NOMO-1 treated with DMSO at 0.1 percent for 48 hours (cell line): ENCODE results near the gene PPM1L.

Source experiments
- DNase-seq: peaks from one replicate; lab custom pipeline; 2025; ENCODE audit not compliant: unreplicated experiment; lab: John Stamatoyannopoulos, UW

The PPM1L gene

DNA sequence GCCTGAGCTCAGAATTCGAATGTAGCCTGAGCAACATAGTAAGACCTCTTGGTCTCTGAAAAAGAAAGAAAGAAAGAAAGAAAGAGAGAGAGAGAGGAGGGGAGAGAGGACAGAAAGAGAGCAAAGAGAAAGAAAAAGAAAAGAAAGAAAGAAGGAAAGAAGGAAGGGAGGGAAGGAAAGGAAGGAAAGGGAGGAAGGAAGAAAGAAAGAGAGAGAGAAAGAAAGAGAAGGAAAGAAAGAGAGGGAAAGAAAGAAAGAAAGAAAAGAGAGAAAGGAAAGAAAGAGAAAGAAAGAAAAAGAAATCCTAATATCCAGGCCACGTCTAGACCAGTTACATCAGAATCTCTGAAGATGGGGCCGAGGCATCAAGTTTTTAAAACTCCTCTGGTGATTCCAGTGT is 50.7 kb downstream of the PPM1L start:
- no peak for DNase-seq

DNA sequence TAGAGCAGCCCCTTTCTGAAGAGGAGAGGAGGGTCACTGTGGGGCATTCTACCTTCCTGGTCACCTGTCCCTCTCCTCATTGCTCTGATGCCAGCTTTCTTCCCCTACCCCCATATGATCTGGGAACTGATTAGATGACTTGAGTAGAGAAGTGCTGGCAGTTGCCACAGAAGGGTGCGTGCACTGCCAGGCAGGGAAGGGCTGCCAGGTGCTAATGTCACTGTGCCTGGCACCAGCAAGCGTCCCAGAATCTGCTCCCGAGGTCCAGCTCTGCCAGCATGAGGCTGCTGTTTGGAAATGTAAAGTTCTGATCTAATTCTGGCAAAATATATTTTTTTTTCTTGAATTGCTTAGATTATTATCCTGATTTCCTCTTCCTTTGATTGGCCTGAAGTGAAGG is 52.8 kb downstream of the PPM1L start:
- no peak for DNase-seq

DNA sequence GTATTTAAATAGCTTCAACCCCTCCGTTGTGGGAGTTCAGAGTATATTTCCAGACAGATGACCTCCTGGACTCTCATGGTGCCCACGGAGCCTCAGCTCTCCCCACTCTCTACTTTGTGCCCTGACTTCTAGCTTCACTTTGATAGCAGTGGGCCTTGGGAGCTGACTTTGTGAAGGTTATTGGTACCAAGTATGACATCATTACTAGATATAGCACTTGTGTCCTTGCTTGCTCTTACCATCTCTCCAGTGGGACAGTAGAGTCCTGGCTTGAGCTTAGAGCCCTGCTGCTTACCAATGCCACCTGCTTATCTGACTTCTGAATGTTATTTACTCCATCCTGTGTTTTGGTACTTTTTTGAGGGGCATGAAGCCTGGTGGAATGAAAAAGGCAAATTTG is 53.4 kb downstream of the PPM1L start:
- DNase-seq = no peak

DNA sequence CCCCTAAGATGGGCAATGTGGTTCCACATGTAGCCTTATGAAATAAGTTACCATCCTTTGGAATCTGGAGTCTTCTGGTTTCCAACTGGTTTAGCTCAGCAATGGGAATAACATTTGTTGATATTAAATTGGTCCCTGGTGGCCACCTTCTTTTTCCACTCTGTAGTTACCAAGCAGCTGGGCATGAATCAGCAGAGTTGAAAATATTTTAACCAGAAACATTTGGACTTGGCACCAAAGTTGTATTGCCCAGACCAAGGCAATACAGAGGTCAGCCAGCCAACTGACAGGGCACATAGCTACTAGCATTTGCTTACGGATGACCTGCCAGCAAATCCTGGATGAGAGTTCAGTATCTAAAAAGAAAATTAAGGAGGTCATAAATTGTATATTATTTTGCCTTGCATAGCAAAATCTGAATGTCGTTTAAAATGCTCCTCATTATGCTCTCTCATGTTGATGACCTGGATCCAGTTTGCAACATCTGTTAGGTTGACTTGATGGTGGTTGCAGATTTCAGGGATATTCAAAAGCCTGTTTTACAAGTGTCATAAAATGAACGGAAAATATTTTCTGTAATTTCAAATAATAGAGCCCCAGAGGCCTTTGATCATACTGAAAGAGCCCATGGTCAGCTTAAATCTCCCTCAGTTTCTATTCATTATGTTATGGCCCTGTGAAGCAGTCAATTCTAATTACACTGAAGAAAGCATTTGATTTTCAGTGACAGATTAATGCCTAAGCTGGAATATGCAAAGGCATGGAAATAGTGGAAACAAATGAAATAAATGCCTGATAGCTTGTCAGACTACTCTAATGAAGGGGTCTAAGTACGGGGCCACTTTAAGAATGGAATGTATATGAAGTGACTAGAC is 54.6 kb downstream of the PPM1L start:
- DNase-seq = no peak

- no peak for DNase-seq
These were observed 55.2 kb downstream of the PPM1L start for GRCh38 chr3:160811237-160811548.

- no peak for DNase-seq
These were observed 56.3 kb downstream of the PPM1L start for GRCh38 chr3:160812304-160812703.

- DNase-seq = no peak
These were observed 59.2 kb downstream of the PPM1L start for GRCh38 chr3:160815280-160815679.

GRCh38 chr3:160820022-160820421 is 64.0 kb downstream of the PPM1L start:
- DNase-seq = no peak

- DNase-seq = no peak
These were observed 64.4 kb downstream of the PPM1L start for GRCh38 chr3:160820430-160820829.

DNA sequence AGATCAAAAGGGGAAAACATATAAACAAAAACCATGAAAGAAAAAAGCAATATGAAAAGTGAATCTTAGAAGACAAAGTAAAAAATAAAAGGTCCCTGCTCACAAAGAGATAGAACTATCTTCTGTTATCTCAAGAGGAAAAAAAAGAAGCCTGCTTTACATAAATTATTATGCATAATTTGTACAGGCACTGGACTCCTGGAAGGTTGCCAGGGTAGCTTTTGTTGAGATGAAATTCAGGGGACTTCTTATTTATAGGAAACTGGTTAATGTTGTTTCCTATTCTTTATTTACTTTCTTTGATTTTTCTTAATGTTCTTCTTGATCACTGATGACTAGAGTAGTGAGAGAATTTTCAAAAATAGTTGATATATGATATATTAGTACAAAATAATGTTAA is 66.9 kb downstream of the PPM1L start:
- DNase-seq = no peak

GRCh38 chr3:160825311-160825800 is 69.3 kb downstream of the PPM1L start:
- no peak for DNase-seq

DNA sequence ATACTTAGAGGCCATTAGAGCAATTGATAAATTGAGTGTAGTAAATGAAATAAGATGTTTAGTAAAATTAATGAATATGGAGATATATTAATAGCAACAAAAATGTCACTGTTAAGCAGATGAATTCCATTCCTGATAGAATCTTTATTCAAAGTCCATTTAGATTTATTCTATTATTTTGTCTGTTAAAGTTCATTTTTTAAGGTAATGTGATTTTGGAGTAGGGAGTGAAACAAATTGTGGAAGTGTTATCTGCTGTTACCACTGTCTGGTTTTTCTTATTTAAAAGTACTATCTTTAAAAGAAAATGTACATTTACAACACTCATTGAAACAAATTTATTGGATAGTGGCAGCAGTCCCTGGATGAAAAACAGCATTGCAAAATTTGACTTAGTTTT is 70.4 kb downstream of the PPM1L start:
- no peak for DNase-seq

DNA sequence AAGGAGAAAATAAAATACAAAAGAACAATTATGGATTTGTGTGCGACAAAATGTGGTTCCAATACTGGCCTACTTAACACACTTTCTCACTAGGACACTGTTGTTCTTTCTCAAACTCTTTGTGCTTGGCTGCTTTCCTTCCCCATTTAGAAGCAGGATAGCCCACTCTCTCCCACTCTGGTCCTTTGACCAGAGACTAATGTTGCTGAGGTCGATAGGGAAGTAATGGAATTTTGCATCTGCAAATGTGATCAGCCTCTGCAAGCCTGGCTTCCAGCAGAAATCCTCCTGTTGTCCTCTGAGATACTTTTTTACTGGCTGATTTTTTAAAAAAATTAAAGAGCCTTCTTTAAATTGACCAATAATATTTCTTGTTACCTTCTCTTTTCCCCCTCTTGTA is 71.0 kb downstream of the PPM1L start:
- no peak for DNase-seq

GRCh38 chr3:160827516-160827915 is 71.5 kb downstream of the PPM1L start:
- DNase-seq = no peak

DNA sequence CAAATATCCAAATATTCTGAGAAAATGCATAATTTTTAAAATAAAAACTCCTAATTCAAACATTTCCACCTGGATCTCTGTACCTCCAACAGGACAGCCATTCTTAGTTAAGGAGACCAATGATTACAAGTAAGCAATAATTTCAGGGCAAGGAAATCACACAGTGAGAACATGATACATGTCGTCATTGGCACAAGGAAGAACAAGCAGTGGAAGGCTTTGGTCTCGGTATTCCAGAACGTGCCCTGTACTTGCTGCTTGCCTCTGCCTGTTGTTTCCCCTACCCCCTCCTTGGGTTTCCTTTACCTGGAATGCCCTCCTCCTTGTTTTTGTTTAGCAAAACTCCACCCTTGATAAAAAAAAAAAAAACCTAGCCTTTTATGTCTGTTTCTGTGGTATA is 72.8 kb downstream of the PPM1L start:
- no peak for DNase-seq

DNA sequence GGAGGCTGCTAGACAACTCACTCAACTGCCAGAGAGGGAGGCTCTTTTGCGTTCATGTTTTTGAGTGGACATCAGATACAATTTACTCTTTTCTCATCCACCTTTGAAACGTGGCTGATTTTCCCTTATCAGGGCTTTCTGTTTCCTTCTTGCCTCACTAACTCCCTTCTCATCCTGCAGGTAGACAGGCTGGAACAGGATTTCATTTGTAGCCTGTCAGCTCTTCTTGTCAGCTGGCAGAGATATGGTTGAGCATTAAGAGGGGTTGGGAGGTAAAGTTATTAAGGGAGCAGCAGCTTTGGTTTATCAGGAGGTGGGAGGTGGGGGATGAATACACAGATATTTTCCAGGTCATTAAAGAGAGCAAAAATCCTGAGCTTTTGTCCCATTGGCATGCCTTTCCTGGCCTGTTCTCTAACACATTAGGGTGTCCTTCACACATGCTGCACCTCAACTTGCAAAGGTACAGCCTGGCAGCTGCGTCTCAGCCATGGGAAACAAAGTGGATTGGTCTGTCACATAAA is 73.5 kb downstream of the PPM1L start:
- no peak for DNase-seq

DNA sequence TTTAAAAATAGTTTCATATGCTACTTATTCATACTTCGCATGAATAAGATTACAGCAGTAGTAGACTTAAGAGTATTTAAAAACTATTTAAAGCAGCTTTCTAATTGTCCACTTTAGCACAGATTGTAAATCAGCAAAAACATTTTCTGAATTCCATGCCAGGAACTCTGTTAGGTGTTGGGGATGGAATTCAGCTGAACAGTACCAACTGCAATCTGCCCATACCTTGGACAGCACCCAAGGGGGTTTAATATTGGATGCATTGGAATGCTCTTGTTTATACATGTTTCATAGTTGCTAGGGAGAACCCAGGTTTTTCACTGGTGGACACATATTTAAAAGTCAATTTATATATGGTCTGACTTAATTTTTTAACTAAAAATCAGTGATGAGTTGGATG is 74.8 kb downstream of the PPM1L start:
- no peak for DNase-seq

GRCh38 chr3:160831401-160831800 is 75.4 kb downstream of the PPM1L start:
- DNase-seq = no peak

- peak; percentile 90 for DNase-seq
These were observed 81.5 kb downstream of the PPM1L start for GRCh38 chr3:160837394-160837980.

- no peak for DNase-seq
These were observed 84.6 kb downstream of the PPM1L start for GRCh38 chr3:160840590-160840989.

GRCh38 chr3:160841455-160841854 is 85.4 kb downstream of the PPM1L start:
- no peak for DNase-seq
